HUES48 (cell line): Measurements from ENCODE around the gene DAB2.

ENCODE experiments used
- H3K27ac ChIP-seq: one replicate; pipeline ENCODE4 v1.7.0; 2013; ENCODE audit warnings: low read depth, low read length, inconsistent platforms
- H3K27me3 ChIP-seq: 2 replicates; pipeline ENCODE4 v1.6.1; 2013; ENCODE audit warnings: mild to moderate bottlenecking, low read length; ENCODE audit not compliant: control insufficient read depth, insufficient read depth
- H3K36me3 ChIP-seq: 2 replicates; pipeline ENCODE4 v1.6.1; 2013; ENCODE audit warnings: low read length; ENCODE audit not compliant: control insufficient read depth, insufficient read depth
- H3K4me1 ChIP-seq: 2 replicates; pipeline ENCODE4 v1.6.1; 2013; ENCODE audit warnings: mild to moderate bottlenecking, low read length; ENCODE audit not compliant: control insufficient read depth, insufficient read depth
- H3K4me3 ChIP-seq: 2 replicates; pipeline ENCODE4 v1.5.1; 2013; ENCODE audit warnings: mild to moderate bottlenecking, low read depth, low read length
- H3K9ac ChIP-seq: 2 replicates; pipeline ENCODE4 v1.6.1; 2013; ENCODE audit warnings: mild to moderate bottlenecking, low read depth, low read length, moderate library complexity
- H3K9me3 ChIP-seq: 2 replicates; pipeline ENCODE4 v1.6.1; 2013; ENCODE audit warnings: low read length; ENCODE audit not compliant: control insufficient read depth, insufficient read depth

The DAB2 gene

GRCh38 chr5:39362646-39363045 lies 62.1 kb downstream of the DAB2 start:
- H3K27me3 ChIP-seq: no peaks in the 10 kb centered on the region
- H3K9ac ChIP-seq: no peak overlapping the region
- H3K36me3 ChIP-seq: no peaks in the 10 kb centered on the region
- no peak overlapping the region for H3K4me3 ChIP-seq
- H3K9me3 ChIP-seq: no peaks in the 10 kb centered on the region
- H3K4me1 ChIP-seq: no peaks in the 10 kb centered on the region
- H3K27ac ChIP-seq: no peak overlapping the region

DNA sequence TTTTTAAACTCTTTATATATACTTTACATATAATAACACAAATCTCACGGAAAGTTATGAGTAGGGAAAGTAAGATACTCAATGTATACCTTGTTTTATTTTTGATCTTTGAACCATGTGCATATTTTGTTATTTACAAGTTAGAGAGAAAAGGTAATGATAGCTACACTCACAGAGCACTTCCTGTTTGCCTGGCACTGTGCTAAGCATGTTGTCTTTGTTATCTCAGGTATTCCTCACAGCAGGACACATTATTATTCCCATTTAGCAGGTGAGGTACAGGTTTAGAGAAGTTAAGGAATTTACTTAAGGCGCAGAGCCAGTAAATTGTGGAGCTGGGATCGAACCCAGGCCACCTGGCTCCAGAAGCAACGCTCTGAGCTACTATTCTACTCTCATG lies 63.5 kb downstream of the DAB2 start:
- Histone ChIP-seq H3K9ac (no peak overlapping the region), H3K27ac (no peak overlapping the region)

GRCh38 chr5:39360471-39361111 lies 64.2 kb downstream of the DAB2 start:
- H3K4me1 ChIP-seq: no peaks in the 10 kb centered on the region
- H3K4me3 ChIP-seq: no peak overlapping the region
- H3K9ac ChIP-seq: no peak overlapping the region
- no peaks in the 10 kb centered on the region for H3K9me3 ChIP-seq
- H3K36me3 ChIP-seq: no peaks in the 10 kb centered on the region
- H3K27ac ChIP-seq: no peak overlapping the region
- no peaks in the 10 kb centered on the region for H3K27me3 ChIP-seq

More for the DNA sequence above, 63.5 kb downstream of the DAB2 start:
- Histone ChIP-seq H3K9me3 (no peaks in the 10 kb centered on the region), H3K27me3 (no peaks in the 10 kb centered on the region), H3K36me3 (no peaks in the 10 kb centered on the region), H3K4me1 (no peaks in the 10 kb centered on the region), H3K4me3 (no peak overlapping the region)

DNA sequence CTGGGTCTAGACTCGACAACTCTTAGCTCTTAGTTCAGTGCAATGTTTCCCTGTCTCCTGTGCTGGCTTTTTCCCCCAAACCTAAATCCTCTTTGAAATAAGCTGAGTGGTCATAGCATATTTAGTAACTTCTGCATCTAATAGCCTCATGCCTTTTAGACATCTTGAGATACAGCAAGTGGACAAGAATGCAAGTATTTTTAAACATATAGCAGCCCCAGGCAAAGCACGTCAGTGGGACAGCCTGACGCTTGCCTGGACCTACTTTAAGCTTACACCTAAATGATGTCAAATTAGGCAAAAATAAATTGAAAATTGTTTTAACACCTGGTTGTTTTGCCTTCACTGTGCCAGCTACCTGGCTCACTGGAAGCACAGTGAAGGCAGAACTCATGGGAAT lies 68.5 kb downstream of the DAB2 start:
- H3K27me3 ChIP-seq: no peaks in the 10 kb centered on the region
- H3K9me3 ChIP-seq: no peaks in the 10 kb centered on the region
- H3K4me3 ChIP-seq: no peak overlapping the region
- no peaks in the 10 kb centered on the region for H3K4me1 ChIP-seq
- H3K36me3 ChIP-seq: no peaks in the 10 kb centered on the region
- no peak overlapping the region for H3K27ac ChIP-seq
- H3K9ac ChIP-seq: no peak overlapping the region

- Histone ChIP-seq H3K9me3 (peaks cover 7% of the 10 kb centered on the region), H3K27ac (no peak overlapping the region), H3K27me3 (no peaks in the 10 kb centered on the region)
Measured at GRCh38 chr5:39355324-39355723, 69.5 kb downstream of the DAB2 start.

GRCh38 chr5:39353717-39354399 lies 70.9 kb downstream of the DAB2 start:
- H3K4me3 ChIP-seq: no peak overlapping the region
- H3K9me3 ChIP-seq: peaks cover 7% of the 10 kb centered on the region
- no peaks in the 10 kb centered on the region for H3K27me3 ChIP-seq
- no peak overlapping the region for H3K27ac ChIP-seq
- no peaks in the 10 kb centered on the region for H3K36me3 ChIP-seq
- H3K9ac ChIP-seq: no peak overlapping the region
- H3K4me1 ChIP-seq: no peaks in the 10 kb centered on the region

More at GRCh38 chr5:39355324-39355723, 69.5 kb downstream of the DAB2 start:
- Histone ChIP-seq H3K4me1 (no peaks in the 10 kb centered on the region), H3K36me3 (no peaks in the 10 kb centered on the region), H3K4me3 (no peak overlapping the region), H3K9ac (no peak overlapping the region)

DNA sequence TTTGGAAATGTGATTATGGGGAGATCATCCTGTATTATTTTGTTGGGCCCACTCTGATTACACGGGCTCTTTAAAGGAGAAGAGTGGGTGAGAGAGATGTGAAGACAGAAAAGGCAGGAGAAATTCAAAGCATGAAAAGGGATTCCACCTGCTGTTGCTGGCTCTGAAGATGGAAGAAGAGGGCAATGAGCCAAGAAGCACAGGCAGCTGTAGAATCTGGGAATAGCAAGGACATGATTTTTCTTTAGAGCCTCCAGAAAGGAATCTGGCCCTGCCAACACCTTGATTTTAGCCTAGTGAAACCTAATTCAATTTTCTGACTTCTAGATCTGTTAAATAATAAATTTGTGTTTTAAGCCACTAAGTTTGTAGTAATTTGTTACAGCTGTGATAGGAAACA lies 71.8 kb downstream of the DAB2 start:
- H3K4me3 ChIP-seq: no peak overlapping the region
- H3K9ac ChIP-seq: no peak overlapping the region

DNA sequence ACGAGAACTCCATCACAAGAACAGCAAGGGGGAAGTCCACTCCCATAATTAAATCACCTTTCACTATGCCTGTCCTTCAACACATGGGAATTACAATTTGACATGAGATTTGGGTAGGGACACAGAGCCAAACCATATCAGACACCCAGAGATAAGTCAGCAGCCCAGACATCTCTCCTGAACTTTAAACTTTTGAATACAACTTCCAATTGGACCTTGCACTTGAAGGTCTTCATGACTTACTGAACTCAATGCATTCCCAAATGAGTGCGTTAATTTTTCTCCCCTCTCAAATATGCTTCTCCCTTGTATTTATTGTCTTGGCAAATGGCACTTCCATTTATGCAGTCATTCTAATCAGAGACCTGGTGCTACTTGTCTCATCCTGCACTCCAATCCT lies 72.6 kb downstream of the DAB2 start:
- H3K9me3 ChIP-seq: peaks cover 7% of the 10 kb centered on the region
- no peak overlapping the region for H3K4me3 ChIP-seq
- H3K27ac ChIP-seq: no peak overlapping the region
- no peaks in the 10 kb centered on the region for H3K4me1 ChIP-seq
- H3K9ac ChIP-seq: no peak overlapping the region
- no peaks in the 10 kb centered on the region for H3K36me3 ChIP-seq
- H3K27me3 ChIP-seq: no peaks in the 10 kb centered on the region

More for the DNA sequence above, 71.8 kb downstream of the DAB2 start:
- Histone ChIP-seq H3K27ac (no peak overlapping the region), H3K36me3 (no peaks in the 10 kb centered on the region), H3K4me1 (no peaks in the 10 kb centered on the region), H3K9me3 (peaks cover 7% of the 10 kb centered on the region), H3K27me3 (no peaks in the 10 kb centered on the region)

DNA sequence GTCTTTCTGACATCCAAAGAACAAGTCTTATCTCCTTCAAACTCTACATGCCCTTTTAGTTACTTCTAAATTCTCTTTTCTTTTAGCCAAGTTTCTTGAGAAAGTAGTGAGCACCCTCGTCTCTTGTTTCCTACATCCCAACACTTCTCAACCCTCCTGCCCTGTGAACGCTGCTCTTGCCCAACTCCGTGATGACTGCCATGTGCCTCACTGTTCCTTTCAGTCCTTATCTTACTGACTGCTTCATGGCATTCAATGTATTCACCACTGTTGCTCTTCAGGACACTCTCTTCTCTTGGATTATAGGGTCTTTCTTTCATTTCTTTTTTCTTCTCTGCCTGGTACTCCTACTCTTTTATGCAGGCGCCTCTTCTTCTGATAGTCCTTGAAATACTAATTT lies 75.3 kb downstream of the DAB2 start:
- Histone ChIP-seq H3K4me1 (no peaks in the 10 kb centered on the region), H3K36me3 (no peaks in the 10 kb centered on the region), H3K4me3 (no peak overlapping the region)

GRCh38 chr5:39342460-39342859 lies 82.3 kb downstream of the DAB2 start:
- Histone ChIP-seq H3K27me3 (no peaks in the 10 kb centered on the region), H3K4me3 (no peak overlapping the region), H3K36me3 (no peaks in the 10 kb centered on the region), H3K27ac (no peak overlapping the region), H3K9ac (no peak overlapping the region), H3K9me3 (peaks cover 7% of the 10 kb centered on the region), H3K4me1 (peaks cover 10% of the 10 kb centered on the region)

More for the DNA sequence above, 75.3 kb downstream of the DAB2 start:
- Histone ChIP-seq H3K27ac (no peak overlapping the region), H3K27me3 (no peaks in the 10 kb centered on the region), H3K9me3 (peaks cover 7% of the 10 kb centered on the region), H3K9ac (no peak overlapping the region)

DNA sequence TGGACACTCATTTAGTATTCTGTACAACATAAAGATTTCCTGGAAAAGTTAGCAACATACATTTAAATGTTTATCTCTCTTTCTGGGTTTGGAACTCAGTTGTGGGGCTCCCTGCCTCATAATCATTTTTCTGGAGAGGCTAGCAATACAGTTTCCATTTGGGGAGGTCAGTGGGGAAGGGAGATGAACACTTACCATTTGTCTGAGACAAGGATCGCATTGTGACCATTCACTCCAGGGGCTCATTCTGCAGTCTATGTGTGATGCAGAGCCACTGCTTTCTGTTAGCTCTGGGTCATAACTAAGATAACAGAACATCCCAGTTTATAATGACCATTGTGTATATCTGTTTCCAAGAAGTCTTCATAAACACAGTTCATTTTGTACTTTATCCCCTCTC lies 82.9 kb downstream of the DAB2 start:
- Histone ChIP-seq H3K9ac (no peak overlapping the region), H3K27me3 (no peaks in the 10 kb centered on the region), H3K9me3 (peaks cover 7% of the 10 kb centered on the region), H3K27ac (no peak overlapping the region), H3K36me3 (no peaks in the 10 kb centered on the region), H3K4me1 (peaks cover 10% of the 10 kb centered on the region), H3K4me3 (no peak overlapping the region)
